ENCODE measurements around the gene PABPC3. TPM values are rescaled to one million over a fixed set of nuclear protein-coding genes. Genes with fewer than 3 reads are reported as not detected.

Gene PABPC3
- polyA plus RNA-seq (ENCODE audit: insufficient read depth in 1 of 5, insufficient read length in 5 of 5, low replicate concordance in 1 of 5), result 1 to 10 TPM in 2 of 5 donors, under 1 TPM in 3; 0.60 to 1.4 (median 0.98) TPM
- long read RNA-seq, donor 1, partial matches to known transcripts, result 0 of 2 reads
- long read RNA-seq, donor 1, other reads (novel, unspliced or antisense), result 0 of 2 reads
- long read RNA-seq, donor 2, result 0 reads
- long read RNA-seq, donor 3, result 0 reads
- long read RNA-seq, donor 4, result 0 reads
- long read RNA-seq, donor 5, result 0 reads
- long read RNA-seq, donor 6, partial matches to known transcripts, result 0 of 1 reads
- long read RNA-seq, donor 6, other reads (novel, unspliced or antisense), result 0 of 1 reads
- long read RNA-seq, donor 7, result 0 reads
- long read RNA-seq, donor 8, partial matches to known transcripts, result 0 of 1 reads
- long read RNA-seq, donor 8, other reads (novel, unspliced or antisense), result 0 of 1 reads

DNA sequence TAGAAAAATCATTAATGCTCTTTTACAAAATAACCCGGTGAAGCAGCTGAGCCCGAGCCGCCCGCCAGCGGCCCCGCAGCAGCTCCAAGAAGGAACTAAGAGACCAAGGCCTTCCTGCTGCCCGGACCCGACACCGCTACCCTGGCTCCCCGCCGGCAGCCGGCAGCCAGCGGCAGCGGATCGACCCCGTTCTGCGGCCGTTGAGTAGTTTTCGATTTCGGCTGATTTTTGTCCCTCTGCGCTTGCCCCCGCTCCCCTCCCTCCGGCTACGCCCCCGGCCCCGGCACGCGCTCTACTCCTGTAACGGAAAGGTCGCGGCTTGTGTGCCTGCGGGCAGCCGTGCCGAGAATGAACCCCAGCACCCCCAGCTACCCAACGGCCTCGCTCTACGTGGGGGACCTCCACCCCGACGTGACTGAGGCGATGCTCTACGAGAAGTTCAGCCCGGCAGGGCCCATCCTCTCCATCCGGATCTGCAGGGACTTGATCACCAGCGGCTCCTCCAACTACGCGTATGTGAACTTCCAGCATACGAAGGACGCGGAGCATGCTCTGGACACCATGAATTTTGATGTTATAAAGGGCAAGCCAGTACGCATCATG, at the start of gene PABPC3:
Gene PABPC3, plus strand, starts transcription at position 286 of the 603 bp plus-strand sequence. Its CDS starts 63 bp downstream, at position 349.
- peak in 1 of 2 donors; percentile 1 for DNase-seq

DNA sequence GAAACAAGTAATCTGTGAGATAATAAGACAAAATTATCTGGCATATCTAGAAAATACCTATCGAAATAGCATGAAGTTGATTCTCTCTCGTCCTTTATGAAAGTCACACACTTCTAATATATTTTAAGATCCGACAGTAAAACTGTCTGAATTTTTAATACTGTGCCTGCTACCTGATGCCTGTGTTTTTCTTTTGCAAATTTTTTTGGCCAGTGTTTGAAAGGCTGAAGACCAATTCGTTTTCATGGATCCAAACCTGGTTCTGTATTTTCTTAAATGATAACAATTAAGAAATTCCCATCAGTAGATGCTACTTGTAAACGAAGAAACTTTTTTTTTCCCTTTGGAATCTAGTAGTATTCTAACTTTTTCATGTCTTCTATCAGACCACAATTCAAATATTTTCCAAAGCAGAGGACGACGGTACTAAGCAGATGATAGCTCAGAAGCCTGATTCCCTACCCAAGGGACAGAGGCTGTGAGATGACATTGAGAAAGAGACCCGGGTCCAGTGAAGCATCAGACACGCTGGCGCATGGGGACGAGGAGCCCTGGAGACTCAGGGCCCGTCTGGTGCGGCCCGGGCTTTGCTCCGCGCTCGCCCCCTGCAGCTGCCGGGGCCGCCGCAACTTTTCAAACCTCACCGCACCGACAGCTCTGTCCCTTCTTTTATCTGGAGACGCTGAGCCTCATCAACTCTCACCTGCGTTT, 49.5 kb upstream of the PABPC3 start:
- no peak for DNase-seq

DNA sequence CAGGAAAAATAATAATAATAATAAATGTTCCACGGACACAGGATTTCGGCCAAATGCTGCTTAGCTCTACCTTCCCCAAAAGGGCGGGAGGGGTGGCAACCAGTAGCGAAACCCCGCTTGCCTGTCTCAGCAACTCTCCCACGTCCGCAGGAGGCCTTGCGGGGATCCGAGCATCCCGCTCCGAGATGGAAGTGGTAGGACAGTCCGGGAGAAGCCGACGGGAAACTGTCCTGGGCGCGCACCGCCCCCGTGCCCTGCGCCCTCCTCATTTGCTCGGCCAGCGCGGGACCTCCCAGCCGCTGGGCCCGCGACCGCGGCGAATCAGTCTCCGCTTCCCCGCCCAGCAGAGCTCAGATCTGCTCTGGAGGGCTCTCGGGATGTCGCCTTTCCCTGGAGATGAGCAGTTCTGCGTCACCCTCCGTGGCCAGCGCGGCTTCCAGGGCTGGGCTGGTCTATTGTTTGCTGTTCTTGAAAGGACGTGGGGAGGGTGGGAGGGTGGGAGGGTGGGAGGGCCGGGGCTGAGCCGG, 48.9 kb upstream of the PABPC3 start:
- peak in 1 of 2 donors; percentile 12 for DNase-seq

DNA sequence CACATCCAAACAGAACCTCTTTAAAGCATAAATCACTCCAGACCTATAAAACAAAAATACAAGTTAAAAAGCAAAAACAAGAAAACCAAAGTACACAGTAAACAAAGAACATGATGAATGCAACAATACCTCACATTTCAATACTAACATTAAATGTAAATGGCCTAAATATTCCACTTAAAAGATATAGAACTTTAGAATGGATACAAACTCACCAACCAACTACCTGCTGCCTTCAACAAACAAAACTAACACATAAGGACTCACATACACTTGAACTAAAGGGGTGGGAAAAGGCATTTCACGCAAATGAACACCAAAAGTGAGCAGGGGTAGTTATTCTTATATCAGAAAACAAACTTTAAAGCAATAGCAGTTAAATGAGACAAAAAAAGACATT, 44.9 kb upstream of the PABPC3 start:
- DNase-seq, result no peak

DNA sequence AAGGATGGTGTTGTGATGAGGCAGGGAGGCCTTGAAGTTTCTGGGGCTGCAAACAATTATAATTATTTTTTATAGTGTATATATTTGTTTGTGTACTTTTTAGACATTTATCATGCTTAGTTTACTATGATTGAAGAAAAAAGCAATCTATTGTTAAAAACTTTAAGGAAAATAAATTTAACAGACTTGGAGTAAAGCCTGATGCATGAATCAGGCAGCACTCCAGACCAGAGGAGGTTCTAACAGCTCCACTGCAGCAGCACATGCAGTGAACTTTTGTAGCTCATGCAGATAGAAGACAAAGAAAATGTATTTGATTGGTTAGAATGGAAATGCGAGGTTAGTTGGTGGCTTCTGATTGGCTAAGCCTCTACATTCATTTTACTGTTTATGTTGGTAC, 36.8 kb upstream of the PABPC3 start:
- DNase-seq, result no peak

DNA sequence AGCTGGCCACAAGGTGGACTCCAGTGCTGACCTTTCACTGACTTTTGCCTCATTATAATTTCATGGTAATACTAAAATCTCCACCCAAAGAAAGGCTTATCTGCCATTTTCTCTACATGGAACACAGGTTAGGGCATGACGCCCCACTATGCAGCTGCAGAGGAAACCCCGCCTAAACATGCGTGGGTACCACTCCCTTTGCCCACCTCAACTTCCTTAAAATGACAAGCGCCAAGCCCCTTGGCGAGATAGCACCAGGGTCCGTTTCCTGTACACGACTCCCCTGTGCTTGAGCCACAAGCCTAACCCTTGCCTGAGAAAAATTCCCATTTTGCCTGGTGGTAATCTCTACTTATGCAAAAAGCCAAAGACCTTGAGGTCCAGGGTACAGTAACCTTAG, 36.0 kb upstream of the PABPC3 start:
- no peak for DNase-seq

DNA sequence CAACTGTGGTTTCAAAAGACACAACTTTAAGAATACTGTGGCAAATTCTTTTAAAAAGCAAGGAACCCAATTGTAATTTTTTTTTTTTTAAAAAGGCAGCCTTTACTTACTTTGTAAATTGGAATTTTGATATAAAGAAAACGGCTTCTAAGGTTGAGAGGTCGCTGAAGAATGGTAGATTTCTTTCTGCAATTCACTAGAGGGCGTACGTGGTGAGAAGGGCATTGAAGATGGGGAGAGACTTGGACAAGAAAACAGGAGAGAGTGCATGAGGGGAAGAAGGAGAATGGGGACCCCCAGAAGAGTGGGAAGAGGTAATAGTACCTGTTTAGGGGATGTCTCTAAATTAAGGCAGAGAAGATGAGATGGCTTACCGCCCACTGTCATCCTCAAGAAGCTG, 33.5 kb upstream of the PABPC3 start:
- DNase-seq, result no peak

DNA sequence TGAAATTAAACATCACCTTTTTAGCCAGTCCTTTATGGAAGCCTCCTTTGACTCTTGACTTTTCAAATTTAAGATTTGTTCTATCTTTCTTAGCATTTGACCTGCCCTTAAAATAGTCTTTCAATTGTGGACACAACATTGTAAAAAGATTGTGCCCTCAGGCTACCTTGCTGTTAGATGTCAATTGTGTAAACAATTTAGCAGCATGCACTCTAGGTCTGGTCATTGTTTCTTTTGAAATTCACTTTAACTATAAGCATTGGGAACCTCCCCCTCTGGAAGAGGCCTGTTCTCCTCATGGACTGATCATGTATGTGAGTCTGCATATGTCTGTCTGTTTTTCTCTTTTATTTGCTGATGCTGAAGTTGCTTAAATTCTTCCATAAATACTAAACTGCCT, 31.5 kb upstream of the PABPC3 start:
- no peak for DNase-seq

DNA sequence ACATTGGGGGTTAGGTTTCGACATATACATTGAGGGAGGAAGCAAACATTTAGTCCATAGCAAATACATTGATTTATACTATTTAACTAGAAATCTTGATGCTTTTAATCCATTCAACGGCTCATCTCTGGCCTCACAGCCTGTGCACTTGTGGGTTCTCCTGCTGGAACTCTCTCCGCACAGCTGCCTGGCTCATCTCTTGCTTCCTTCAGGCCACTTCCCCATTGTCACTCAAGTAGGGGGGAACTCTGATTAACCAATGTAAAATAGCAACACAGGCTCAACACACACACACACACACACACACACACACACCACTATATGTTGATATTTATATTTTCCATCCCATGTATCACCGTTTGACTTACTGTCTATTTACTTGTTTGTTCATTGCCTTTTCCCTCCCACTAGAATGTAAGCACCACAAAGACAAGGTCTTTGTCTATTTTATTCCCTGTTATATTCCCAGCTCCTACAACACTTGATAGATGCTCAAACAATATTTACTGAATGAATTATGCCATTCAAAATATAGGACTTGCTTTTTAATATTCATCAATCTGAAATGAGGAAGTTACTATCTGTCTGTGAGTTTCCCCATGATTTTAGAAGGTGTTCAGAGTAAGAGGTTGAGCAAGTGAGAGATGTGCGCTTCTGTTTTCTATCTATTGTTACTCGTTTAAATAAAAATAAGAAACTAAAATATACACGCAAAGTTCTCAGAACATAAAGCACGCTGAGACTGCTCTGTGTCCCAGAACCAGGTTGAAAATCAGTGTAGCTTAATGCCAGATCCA, 29.8 kb upstream of the PABPC3 start:
- no peak for DNase-seq

DNA sequence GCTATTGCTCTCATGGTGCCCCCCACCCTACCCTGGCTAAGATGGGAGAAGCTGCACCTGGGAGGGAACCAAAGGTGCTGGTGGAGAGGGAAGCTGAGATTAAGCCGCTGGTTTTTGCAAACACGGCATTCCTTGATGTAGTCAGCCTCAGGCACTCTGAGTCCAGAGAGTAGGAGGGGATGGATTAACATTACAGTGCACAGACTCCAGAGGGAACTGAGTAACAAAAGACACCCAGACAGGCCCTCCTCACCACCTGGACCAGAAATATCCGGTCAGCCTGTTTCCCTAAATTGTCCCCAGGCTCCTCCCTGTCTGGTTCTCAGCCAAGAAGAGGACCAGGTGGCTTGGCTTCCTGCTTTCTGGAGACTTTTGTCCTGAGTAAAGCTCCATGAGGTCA, 28.9 kb upstream of the PABPC3 start:
- DNase-seq, result no peak

DNA sequence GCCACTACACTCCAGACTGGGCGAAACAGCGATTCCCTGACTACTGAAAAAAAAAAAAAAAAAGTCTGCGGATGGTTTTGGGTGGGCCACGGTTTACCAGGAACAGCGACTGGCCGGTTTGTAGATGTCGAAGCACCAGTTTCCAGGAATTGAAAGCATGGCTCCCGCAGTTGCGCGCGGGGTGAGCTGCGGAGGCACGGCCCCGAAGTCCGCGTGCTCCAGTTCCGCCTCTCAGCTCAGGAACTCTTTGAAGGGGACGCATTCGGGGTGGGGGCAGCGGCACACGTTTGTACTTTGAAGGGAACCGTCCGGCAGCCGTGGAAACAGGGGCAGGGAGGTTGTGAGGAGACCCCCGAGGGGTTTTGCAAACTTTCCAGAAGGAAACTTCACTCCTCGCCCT, 27.1 kb upstream of the PABPC3 start:
- no peak for DNase-seq

DNA sequence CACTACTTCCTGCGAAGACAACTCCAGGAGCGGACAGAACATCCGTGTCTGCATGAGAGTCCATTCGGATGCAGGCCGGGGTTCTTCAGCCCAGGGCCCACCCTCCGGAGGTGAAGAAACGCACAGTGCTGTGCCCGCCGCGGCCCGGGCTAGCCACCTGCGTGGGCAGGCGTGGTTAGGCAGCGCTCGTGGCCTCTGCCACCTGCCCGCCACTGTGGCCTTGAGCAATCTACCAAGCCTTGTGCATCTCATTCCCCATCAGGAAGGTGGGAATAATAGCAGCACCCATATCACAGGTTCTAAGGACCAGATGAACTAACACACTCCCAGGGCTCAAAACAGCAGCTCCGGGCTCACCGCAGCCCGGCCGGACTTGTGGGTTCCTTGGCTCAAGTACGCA, 26.7 kb upstream of the PABPC3 start:
- no peak for DNase-seq

DNA sequence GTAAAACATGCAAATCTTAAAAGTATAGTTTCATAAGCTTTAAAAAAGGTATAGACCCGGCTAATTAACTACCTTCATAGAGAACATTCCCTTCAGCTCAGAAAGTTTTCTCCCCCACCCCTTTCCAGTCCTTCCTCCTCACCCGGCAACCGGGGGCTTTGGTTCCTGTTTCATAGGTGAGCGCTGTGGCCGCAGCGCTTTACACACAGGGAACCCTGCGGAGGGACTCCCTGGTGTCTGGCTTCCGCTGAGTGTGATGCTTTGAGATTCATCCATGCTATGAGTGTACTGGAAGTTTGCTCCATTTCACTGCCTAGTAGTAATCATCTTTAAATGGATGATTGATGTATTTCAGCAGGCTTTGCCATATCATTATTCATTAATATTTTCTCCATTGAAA, 26.0 kb upstream of the PABPC3 start:
- DNase-seq, result no peak

DNA sequence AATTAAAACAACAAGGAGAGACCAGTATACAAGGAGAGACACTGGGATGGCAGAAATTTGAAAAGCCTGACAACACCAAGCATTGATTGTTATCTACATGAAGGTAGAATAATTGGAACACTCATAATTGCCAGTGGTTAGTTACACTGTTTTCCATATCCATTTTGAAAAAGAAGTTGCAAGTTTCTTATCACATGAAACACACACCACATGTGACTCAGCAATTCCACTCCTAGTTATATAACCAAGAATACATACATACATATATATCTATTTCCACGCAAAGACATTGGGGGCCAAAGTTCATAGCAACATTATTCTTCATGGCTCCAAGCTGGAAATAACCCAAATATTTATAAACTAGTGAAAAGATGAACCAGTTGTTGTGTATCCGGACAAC, 15.2 kb upstream of the PABPC3 start:
- DNase-seq, result no peak

DNA sequence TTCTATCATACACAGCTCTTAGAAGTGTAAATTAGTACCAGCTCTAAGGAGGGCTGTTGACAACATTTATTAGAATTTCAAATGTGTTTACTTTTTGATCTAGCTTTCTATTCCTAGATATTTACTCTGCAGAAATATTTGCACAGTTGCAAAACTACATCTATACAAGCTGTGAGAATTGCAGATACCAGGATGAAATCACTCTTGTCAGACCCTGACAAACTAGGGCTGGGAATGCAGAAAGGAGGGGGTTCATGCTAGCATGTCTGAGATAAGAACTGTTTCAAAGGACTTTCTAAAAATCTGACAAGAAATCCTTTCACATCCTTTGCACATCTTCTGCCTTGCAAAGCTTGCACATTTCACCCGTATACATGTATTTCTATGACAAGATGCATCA, 11.8 kb upstream of the PABPC3 start:
- no peak for DNase-seq

DNA sequence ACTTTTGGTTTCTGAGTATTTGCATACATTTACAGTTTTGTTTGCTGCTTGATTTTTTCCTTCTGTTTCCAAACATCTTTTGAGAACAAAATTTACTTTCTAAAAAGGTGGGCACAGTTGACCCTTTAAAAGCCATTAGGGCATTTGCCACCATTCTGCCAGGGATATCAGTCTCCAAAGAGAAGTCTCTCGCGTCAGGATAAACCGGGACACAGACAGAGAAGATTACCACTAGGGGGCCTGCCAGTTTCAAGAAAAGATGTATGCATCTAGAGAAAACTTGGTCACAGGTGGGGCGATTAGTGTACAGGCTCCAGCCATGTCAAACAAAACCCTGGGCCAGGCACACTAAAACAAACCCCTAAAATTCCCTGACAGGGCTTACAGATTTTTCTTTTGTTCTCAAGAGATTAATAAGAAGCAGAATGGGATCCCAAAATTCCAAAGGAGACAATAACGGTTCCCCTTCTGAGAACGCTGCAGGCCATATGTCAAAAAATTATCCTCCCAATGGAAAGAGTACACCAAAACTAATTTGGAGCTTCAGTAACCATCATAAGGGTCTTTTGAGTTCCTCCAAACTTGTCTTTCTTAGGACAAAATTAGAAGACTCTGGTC, 10.7 kb upstream of the PABPC3 start:
- DNase-seq, result no peak

DNA sequence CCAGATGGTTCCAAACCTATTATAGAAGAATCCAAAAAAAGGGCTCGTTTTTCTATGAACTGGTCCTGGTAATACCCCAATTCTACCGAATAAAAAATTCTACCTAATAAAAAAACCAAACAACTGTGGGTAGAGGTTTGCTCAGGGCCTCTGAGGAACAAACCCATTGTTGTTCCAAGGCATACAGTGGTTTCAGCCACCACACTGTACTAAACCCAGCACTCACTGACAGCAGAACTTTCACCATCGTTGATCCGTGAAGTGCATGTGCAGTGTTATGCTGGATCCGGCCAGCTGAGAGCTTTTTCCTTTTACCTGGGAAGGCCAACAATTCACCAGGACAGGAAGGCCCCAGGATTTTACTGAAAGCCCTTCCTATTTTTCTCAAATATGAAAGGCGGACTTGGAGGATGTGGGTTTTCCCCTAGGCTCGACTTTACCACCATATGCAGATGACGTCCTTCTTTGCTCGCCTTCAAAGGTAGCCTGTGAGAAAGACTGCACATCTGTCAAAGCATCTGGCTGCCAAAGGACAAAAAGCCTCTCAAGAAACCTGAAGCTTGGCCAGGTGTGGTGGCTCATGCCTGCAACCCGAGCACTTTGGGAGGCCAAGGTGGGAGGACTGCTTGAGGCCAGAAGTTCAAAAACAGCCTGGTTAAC, 7.2 kb upstream of the PABPC3 start:
- no peak for DNase-seq

DNA sequence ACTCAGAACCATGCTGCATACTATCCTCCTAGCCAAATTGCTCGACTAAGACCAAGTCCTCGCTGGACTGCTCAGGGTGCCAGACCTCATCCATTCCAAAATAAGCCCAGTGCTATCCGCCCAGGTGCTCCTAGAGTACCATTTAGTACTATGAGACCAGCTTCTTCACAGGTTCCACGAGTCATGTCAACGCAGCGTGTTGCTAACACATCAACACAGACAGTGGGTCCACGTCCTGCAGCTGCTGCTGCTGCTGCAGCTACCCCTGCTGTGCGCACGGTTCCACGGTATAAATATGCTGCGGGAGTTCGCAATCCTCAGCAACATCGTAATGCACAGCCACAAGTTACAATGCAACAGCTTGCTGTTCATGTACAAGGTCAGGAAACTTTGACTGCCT, 1.5 kb downstream of the PABPC3 start:
- DNase-seq, result no peak

DNA sequence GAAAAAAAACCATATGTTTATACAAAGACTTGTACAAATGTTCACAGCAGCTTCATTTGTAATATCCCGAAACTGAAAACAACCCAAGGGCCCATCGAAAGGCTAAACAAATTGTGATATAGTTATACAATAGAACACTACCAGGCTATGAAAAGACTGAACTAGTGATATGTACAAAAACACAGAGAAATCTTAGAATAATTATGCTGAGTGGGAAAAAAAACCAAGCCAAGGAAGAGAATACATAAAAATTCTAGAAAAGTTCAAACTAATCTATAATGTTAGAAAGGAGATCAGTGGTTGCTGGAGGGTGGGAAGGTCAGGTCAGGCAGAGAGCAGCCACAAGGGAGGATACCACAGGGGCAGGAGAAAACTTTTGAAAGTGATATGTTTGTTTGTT, 7.8 kb downstream of the PABPC3 start:
- no peak for DNase-seq

DNA sequence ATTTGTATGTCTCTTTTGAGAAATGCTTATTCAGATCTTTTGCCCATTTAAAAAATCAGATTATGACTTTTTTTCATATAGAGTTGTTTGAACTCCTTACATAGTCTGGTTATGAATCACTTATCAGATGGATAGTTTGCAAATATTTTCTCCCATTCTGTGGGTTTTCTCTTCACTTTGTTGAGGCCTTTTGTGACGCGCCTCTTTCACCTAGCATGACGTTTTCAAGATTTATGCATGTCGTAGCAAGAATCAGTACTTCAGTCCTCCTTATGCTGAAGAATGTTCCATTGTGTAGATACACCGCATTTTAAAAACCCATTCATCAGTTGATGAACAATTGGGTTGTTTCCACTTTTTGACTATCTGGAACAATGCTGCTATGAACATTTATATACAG, 13.4 kb downstream of the PABPC3 start:
- DNase-seq, result no peak
